HG03039 (cell line): ENCODE results near the gene SPIRE2.
"Not testable (repeated sequence)": the region's sequence is repeated elsewhere in the genome, so short reads cannot be mapped to it uniquely, and the experiment has no call there.

Source experiments
- ATAC-seq: cut with Tn5 transposase; IDR thresholded peaks from one replicate; pipeline ENCODE4 v1.9.1; 2021; ENCODE audit warnings: mild to moderate bottlenecking, moderate library complexity; ENCODE audit not compliant: unreplicated experiment

The SPIRE2 gene

DNA sequence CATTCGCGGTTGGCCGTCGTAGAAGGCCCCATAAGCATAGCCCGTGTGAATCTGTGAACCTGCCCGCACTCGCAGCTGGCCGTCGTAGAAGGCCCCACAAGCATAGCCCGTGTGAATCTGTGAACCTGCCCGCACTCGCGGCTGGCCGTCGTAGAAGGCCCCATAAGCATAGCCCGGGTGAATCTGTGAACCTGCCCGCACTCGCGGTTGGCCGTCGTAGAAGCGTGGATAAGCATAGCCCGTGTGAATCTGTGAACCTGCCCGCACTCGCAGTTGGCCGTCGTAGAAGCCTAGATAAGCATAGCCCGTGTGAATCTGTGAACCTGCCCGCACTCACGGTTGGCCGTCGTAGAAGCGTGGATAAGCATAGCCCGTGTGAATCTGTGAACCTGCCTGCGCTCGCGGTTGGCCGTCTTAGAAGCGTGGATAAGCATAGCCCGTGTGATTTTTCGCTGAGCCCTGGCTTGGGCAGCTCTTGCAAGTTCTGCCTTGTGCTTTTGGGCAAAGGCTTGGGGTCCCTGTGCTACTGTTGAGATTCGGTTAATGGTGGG, 6.6 kb downstream of the SPIRE2 start:
- ATAC-seq, result not testable (repeated sequence)

DNA sequence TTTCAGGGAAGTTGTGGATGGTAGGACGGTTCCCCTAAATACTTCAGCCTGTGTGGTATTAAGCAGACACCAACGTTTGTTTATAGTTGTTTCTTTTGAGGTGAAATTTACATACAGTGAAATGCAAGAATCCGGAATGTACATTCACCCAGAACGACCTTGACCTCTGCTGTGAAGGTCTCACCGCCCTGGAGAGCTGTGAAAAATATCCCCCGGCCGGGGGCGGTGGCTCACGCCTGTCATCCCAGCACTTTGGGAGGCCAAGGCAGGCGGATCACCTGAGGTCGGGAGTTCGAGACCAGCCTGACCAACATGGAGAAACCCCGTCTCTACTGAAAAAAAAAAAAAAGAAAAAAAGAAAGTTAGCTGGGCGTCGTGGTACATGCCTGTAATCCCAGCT, 8.2 kb downstream of the SPIRE2 start:
- ATAC-seq, result not testable (repeated sequence)

DNA sequence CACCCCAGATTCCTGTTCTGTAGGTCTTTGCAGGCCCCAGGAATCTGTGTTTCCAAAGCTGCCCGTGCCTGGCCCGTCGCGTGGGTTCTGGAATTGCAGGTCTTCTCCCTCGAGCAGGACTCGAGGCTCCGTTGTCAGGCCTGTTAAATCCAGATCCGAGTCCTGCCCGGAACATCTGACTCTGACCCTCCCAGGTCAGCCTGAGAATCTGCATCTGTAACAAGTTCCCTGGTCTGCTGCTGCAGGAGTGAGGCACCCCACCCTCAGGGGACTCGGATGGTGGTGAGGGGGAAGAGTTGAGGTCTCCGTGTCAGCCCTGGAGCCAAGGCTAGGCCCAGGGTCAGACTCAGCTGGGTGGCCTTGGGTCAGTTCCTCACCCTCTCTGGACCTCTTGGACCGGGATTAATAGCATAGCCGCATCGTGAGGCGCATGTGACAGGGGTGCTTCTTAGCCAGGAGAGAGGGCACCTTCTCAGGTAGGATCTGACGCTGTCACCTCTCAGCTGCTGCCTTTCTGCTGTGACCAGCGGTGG, 8.8 kb downstream of the SPIRE2 start:
- ATAC-seq, result no peak

DNA sequence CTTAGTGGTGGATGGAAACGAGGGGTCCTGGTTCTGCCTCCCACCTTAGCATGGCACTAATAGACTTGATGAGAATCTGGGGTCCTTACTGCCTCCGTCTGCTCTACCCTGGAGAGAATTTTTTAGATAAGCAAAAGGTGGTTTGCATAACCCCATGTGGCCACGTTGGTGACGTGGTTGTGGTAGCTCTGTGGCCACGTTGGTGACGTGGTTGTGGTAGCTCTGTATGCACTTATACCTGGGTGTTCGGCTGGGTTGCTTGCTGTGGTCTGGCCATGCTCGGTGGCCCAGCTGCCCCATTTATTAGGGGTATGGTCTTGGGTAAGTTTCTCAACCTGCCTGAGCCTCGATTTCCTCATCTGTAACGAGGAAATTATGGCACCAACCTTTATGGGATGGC, 13.0 kb downstream of the SPIRE2 start:
- no peak for ATAC-seq

DNA sequence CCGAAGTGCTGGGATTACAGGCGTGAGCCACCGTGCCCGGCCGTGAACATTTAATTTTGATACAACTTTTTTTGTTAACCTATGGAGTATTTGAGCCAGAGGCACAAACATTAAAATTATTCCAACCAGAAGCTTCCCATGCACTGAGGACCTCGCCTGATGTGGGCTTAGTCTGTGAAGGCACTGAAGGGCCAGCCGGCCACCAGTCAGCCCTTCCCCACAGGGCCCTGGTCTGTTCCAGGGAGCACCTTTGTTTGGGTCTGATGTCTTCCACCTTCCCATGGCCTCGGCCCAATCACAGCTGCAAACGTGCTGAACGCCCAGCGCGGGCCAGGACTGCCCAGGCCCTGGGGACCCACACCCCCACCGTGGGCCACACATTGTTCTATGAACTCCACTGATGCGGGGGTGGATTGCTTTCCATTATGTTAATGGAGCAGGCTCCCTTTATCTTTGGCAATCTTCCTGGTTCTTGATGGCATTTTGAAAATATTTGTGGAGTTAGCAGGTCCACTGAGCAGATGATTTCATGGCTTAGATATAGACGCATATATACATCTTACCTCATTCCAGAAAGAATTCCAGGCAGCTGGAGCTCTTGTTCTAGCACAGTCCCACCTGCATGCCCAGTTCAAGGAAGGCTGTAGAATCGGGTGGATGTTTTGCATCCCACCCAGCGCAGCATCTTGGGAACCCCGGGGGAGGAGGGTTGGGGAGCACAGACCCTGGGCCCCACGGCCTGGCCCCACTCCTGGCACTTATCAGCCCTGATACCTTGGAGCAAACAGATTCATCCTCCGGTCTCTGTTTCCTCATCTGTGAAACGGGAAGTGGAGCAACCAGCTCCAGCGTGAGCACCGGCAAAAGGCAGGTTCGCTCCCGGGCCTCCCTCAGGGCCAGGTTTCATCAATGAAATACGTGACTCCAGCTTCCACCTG, 14.5 kb downstream of the SPIRE2 start:
- ATAC-seq, result no peak

DNA sequence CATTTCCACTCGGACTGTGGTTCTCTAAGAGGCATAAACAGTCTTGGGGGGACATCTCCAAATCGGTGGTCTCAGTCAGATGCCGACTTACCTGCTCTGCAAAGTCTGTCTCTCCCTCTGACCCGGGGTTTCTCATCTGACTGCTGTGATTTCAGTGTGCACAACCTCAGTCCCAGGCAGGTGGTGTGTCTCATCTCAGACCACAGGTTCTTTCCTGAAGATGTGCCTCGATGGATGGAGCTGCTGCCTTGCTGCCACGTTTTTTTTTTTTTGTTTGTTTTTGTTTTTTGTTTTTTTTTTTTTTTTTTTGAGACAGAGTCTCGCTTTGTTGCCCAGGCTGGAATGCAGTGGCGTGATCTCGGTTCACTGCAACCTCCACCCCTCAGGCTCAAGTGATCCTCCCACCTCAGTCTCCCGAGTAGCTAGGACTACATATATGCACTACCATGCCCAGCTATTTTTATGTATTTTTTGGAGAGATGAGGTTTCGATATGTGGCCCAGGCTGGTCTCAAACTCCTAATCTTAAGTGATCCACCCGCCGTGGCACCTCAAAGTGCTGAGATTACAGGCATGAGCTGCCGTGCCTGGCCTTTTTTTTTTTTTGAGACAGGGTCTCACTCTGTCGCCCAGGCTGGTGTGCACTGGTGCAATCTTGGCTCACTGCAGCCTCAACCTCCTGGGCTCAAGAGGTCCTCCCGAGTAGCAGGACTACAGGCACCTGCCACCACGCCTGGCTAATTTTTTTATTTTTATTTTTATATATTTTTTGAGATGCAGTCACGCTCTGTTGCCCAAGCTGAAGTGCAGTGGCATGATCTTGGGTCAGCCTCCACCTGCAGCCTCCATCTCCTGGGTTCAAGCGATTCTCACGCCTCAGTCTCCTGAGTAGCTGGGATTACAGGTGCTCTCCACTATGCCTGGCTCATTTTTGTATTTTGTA, 15.4 kb downstream of the SPIRE2 start:
- no peak for ATAC-seq

DNA sequence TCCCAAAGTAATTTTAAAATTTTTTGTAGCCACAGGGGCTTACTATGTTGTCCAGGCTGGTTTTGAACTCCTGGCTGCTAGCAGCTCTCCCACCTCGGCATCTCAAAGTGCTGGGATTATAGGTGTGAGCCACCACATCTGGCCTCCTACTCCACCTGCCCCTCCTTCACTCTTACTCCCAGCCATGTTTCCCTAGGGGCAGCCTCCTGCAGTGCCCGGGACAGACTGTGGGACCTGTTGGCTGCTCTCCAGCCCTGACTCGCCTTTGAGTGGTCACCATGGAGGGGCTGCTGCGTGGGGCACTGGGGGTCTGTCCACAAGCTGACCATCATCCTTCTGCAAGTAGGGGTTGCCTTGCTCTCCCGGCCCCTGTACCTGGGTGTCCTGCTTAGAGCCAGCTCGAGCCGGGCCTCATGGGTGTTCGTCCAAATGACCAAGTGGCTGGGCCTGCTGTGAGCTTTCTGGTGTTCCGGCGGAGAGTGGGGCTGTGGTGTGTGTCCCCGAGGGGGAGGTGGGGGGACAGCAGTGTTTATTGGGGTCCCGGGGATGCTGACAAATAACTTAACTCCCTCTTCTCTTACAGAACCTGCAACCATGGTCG, 16.6 kb downstream of the SPIRE2 start:
- no peak for ATAC-seq

DNA sequence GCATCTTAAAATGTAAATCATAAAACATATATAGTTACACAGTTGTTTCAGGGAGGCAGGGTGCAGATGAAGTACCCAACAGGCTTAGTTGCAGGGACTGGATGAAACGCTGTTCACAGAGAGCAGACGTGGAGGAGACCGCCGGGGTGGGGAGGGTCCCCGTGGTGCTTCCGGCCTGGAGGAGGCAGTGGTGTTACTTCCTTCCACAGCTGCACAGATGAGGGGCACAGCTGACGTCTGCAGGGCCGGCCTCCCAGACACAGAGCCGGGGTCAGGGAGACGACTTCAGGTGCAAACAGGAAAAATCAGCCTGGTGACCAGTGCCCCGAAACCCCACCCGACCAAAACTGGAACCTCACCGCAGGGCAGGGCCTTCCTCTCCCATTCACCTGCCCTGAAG, 17.1 kb downstream of the SPIRE2 start:
- ATAC-seq, result no peak

DNA sequence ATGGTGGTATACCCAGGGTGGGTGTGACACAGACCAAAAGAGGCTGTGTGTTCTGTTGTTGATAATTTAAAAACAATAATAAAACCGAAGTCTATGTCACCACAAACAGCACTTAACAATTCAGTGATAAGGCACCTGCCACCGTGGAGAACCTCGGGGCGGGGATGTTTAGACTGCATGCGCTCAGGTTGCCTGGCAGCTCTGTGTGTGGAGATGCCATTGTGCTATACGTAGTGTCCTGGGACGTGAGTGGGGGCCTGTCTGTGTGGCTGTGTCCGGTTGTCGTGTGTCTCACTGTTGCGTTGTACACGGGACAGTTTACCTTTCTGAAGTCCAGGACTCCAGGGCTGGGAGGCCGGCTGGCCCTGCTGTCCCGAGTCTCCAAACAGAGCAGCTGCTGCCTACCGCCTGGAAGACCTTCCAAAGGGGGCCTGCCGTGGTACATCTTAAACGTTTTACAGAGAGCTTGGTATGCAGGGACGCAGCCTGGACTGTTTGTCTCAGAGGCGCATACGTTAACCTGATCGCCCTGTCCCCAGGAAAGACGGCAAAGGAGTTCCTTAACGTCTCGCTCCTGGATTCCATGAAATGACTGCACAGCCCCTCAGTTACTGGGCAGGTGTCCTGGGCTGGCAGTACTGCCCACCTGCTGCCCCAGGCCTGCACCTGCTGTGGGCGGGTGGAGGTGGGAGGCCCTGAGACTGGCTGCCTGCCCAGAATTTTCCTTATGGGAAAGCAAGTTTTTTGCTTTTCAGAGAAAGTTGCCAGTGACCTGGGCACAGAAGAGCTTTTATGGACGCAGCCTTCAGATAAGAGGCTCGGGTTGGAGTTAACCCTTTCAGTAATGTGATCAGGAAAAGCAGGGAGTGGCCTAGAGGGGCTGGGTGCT, 19.0 kb downstream of the SPIRE2 start:
- no peak for ATAC-seq

DNA sequence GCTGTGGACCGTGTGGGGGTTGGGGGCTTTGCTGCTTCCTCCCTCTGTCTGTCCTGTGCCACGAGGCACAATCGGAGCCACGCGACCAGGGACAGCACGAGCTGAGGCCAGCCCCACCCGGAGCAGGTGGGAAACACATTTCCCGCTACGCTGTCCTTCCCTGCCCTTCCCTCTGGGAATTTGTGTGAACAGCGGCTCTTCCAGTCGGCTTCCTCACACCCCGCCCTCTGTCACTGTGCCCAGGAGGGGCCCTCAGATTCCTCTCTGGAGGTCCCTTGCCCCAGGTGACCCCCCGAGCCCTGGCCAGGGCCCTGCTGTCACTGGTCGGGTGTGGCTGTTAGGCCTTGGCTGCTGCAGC, 19.6 kb downstream of the SPIRE2 start:
- ATAC-seq, result no peak

DNA sequence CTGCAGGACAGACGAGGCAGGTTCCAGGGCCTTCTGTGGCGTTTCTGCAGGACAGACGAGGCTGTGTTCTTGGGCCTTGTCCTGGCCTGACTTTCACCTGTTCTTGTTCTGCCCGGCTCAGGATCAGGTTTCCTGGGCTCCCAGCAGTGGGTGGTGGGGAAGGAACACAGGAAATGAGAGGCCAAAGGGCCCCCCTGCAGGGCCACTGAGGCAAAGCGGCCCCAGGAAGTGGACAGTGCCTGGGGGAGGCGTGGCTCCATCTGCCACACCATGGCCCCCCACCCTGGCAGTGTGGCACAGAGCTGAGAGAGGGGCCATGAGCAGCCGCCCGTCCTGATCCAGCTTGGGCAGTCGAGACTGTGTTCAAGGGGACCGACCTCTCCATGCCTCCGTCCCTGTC, 20.7 kb downstream of the SPIRE2 start:
- ATAC-seq, result no peak

DNA sequence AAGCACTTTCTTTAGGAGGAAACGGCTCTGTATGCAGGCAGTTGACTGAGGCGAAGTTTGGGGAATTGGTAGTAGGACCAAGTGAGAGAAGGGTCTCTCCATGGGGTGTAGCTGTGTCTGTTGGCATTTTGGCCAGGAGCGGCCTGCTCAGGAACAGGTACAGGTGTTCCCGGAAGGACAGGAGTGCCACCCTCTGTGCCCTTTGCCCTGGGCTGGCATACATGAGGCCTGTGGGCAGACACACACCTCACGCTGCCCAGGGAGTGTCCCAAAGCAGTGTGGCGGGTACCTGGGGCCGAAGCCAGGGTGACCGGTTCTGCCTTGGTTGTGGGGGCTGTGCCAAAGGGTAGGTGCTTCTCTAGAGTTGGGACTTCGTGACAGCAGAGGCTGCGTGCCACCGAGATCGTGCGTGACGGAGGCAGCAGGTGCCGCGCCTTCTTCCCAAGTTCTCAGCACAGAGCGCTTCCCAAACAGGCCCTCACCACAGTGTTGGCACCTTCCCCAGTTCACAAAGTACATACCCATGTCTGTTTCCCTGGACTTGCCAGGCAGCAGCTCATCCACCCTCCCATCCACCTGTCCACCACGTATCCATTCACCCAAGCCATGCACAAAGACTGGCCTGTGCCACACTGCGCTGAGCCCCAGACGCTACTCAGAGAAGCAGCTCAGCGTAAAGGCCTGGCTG, 25.2 kb downstream of the SPIRE2 start:
- no peak for ATAC-seq

DNA sequence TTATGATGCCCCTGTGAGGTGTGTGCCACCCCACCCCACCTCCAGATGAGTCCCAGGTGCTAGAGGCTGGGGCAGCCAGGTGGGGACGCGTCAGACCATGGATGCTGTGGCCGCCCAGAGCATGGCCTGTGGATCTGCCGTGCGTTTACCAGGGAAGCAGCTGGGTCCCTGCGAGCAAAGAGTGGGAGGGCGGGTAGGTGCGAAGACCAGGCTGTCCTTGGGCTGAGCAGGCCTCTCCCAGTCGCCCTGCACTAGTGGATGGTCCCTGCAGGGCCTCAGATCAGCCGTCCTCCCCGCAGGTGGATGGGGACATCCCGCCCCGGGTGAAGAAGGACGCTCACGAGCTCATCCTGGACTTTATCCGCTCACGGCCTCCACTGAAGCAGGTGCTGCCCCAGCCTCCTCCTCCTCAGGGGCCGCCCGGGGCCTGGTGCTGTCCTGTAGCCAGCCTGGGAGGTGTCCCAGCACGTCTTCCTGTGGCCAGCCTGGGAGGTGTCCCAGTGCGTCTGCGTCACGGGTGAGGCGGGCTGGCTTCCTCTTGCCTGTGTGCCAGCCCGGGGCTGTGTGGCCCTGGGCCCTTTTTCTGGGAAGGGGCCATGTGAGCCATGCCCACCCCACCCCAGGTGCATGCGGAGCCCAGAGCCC, 27.1 kb downstream of the SPIRE2 start:
- no peak for ATAC-seq

DNA sequence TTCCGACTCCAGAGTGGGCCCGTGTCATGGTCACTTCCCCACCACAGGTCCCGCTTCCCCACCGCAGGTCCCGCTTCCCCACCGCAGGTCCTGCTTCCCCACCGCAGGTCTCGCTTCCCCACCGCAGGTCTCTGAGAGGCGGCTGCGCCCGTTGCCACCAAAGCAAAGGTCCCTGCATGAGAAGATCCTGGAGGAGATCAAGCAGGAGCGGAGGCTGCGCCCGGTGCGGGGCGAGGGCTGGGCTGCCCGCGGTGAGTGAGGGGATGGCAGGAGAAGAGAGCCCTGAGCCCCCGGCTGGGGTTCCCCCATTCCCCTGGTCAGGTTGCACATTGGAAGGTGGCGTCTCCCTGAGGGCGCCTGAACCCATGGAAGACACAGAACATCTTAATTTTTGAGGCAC, 27.7 kb downstream of the SPIRE2 start:
- ATAC-seq, result no peak

DNA sequence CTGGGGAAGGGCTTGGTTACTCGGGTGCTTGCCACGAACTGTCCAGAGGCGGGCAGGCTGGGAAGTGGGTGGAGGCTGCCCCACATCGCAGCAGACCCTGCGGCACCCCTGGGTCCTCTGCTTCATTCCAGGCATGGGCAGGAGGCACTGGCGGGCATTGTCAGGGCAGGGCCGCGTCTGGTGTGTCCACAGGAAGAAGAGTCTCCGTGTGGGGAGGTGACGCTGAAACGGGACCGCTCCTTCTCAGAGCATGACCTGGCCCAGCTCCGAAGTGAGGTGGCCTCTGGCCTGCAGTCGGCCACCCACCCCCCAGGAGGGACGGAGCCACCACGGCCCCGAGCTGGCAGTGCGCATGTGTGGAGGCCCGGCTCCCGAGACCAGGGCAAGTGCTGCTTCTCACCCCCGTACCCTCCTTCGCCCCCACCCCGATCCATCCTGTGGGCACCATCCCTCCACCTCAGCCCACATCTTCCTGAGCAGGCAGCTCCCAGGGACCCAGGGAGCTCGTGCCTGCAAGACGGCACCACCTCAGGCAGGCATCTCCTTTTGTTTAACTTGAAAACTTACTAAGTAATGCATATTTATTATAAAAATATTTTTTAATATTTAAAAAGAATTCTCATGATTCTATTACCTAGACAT, 30.8 kb downstream of the SPIRE2 start:
- no peak for ATAC-seq

DNA sequence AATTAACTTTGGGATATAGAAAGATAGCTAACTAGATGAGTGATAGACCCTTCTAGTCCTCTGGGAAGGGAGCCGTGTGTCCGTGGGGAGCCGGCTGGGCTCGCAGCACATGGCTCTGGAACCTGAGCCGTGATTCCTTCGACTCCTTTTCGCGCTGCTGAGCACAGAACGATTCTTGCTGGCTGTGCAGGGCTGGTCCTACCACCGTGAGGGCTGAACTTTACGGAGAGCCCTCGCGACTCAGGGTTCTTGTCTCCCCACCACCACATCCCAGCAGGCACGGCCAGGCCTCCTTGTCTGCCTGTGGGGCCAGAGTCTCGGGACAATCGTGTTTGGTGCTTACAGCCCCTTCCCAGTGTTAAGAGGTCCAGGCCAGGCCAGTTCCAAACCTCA, 31.3 kb downstream of the SPIRE2 start:
- no peak for ATAC-seq

DNA sequence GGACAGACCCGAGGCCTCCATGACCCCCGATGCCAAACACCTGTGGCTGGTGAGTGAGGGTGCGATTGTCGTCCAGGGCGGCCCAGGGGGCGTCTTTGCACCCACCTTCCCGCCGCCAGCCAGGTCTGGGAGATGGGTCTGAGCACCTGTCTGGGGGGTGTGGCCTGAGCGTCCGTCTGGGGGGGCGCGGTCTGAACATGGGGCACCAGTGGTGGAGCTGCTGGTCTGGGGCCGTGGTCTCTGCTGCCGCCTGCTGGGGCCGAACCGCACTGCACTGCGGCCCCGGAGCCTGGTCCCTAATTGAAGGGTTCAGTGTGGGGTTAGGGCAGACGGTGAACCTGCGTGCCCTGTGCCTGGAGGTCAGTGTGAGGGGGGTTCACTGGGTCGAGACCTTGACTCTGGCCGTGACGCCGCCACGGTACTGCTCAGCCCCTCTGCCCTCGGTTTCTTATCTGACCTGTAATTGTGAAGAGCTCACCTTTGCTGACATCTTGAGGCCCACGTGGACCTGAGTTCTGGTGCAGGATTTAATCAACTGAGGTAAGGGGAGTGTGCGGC, 32.6 kb downstream of the SPIRE2 start:
- ATAC-seq, result no peak

DNA sequence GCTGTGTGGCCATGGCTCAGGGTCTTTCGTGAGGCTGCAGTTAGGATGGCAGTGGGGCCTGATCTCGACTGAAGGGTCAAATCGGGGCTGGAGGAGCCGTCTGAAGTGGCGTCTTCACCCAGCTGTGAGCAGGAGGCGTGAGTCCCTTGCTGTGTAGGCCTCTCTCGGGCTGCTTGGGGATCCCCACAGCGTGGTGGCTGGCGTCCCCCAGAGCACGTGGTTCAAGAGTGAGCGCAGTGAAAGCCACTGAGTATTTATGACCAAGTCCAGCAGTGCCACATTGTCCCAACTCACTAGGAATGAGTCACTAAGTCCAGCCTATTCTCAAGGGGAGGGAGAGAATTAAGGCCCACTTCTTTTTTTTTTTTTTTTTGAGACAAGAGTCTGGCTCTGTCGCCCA, 33.4 kb downstream of the SPIRE2 start:
- no peak for ATAC-seq
